ENCODE results near the gene ABHD6.

DNA sequence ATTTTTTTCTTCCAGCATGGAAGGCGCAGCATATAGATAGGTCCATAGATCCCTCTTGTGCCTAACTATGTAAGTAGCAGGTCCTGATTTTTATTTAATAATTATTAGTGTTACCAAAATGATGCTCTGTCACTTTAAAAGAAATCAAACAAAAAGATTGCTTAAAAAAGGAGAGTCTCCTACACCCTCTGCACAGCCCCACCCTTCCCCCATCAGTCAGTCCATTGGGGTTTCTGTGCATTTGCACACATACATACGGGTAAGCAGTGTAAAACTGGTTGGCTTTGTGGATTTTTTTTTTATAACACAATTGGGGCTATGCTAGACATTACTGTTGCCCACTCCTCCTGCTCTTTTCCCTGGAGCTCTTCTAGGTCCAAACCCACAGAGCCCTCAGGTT, 61.5 kb downstream of the ABHD6 start:
- TF ChIP-seq CTCF (IDR thresholded peaks at IDR 0.05; ENCODE audit: low read length) = no peak
- TF ChIP-seq EZH2 (optimal IDR thresholded peaks at IDR 0.05; ENCODE audit: low read depth, low read length) = no peak

All from MM.1S (cell line).